T-cell (primary cell): Measurements from ENCODE around the gene UBE2J1. TPM values are rescaled to one million over a fixed set of nuclear protein-coding genes. Genes with fewer than 3 reads are reported as not detected.
A peak's percentile ranks its signal among the peaks of the same experiment; 100 is the strongest.

ENCODE experiments used
- ATAC-seq, 4 experiments: fragments of 200-7000 bp in 3 of 4; fragments of 150-1000 bp in 1 of 4; cut with Tn5 transposase; replicated peaks in 1 of 4; 1 replicate in 3 of 4; 2 replicates in 1 of 4; pipeline ENCODE4 v1.10.0; 2021; ENCODE audit warnings: moderate library complexity in 3 of 4, mild to moderate bottlenecking in 2 of 4, moderate number of reproducible peaks in 1 of 4
- CTCF ChIA-PET, 2 donors: fragments of 300-600 bp; sonication (Branson Sonifier 250); formaldehyde crosslinking; loops; one replicate each; lab custom pipeline; 2022; ENCODE audit warnings: antibody characterized with exemption in 2 of 2; lab: Charles Lee
- POLR2A ChIA-PET, 2 donors: fragments of 300-600 bp; sonication (Branson Sonifier 250); formaldehyde crosslinking; loops; one replicate each; lab custom pipeline; 2022; ENCODE audit warnings: antibody characterized with exemption in 2 of 2; lab: Charles Lee
- DNase-seq, 35 experiments: peaks; one replicate each; pipeline versions ENCODE4 v3.0.0 to v3.0.0-alpha.2; 2013 to 2023
- H3K27ac ChIP-seq: one replicate; pipeline ENCODE4 v1.5.1; 2013; ENCODE audit warnings: low read length
- H3K27me3 ChIP-seq, 2 experiments: replicated peaks in 1 of 2; 1 replicate in 1 of 2; 2 replicates in 1 of 2; pipeline versions ENCODE4 v1.6.1 to v1.7.0; 2013; ENCODE audit warnings: low read length in 1 of 2, mixed read lengths in 1 of 2; ENCODE audit not compliant: control insufficient read depth in 2 of 2, insufficient read depth in 2 of 2; ENCODE audit errors: extremely low read depth in 1 of 2
- H3K36me3 ChIP-seq, 2 donors: 1 replicate in 1 of 2; 2 replicates in 1 of 2; pipeline versions ENCODE4 v1.6.1 to v1.7.0; 2013; ENCODE audit warnings: low read length in 1 of 2; ENCODE audit not compliant: control insufficient read depth in 2 of 2, insufficient read depth in 1 of 2; ENCODE audit errors: extremely low read depth in 1 of 2
- H3K4me1 ChIP-seq, 2 experiments: 1 replicate in 1 of 2; 2 replicates in 1 of 2; pipeline versions ENCODE4 v1.6.1 to v1.7.0; 2013; ENCODE audit warnings: low read length in 2 of 2, mixed read lengths in 1 of 2; ENCODE audit not compliant: insufficient read depth in 2 of 2, control insufficient read depth in 1 of 2; ENCODE audit errors: extremely low read depth in 1 of 2
- H3K4me3 ChIP-seq, 2 donors: 1 replicate in 1 of 2; 2 replicates in 1 of 2; pipeline versions ENCODE4 v1.5.1 to v1.7.0; 2013; ENCODE audit warnings: mild to moderate bottlenecking in 2 of 2, low read length in 1 of 2, moderate library complexity in 1 of 2; ENCODE audit not compliant: control insufficient read depth in 1 of 2; ENCODE audit errors: extremely low read depth in 1 of 2
- H3K9me3 ChIP-seq: 2 replicates; pipeline ENCODE4 v1.7.0; 2013
- H3K27ac Mint-ChIP-seq, 2 donors: one replicate each; pipeline ENCODE4 v1.8.0; 2020 to 2021; ENCODE audit warnings: mild to moderate bottlenecking in 2 of 2, mixed read lengths in 2 of 2
- H3K27me3 Mint-ChIP-seq, 2 donors: one replicate each; pipeline ENCODE4 v1.8.0; 2021 to 2022; ENCODE audit warnings: mixed read lengths in 2 of 2
- H3K36me3 Mint-ChIP-seq: one replicate; pipeline ENCODE4 v1.8.0; 2021; ENCODE audit warnings: mixed read lengths
- H3K4me1 Mint-ChIP-seq, 3 donors: one replicate each; pipeline ENCODE4 v1.8.0; 2020 to 2022; ENCODE audit warnings: mixed read lengths in 3 of 3, mild to moderate bottlenecking in 1 of 3
- H3K4me3 Mint-ChIP-seq, 3 donors: one replicate each; pipeline ENCODE4 v1.8.0; 2020 to 2022; ENCODE audit warnings: mild to moderate bottlenecking in 3 of 3, mixed read lengths in 3 of 3, moderate library complexity in 3 of 3
- H3K9me3 Mint-ChIP-seq, 3 donors: one replicate each; pipeline ENCODE4 v1.8.0; 2020 to 2022; ENCODE audit warnings: mixed read lengths in 3 of 3
- WGBS: methylation state at CpG from one replicate; pipeline ENCODE4 v1.1.5; 2013; ENCODE audit warnings: missing lambda C conversion rate; ENCODE audit not compliant: insufficient coverage; 5-methylcytosine and 5-hydroxymethylcytosine counted together
- total RNA-seq, 35 experiments: library from RNA in 6 of 35; stranded (reverse) in 6 of 35; fragments of 120-200 nt in 1 of 35; gene quantifications; one replicate each; pipeline versions ENCODE4 v1.2.1 to v1.2.4 and lab custom pipeline; 2013 to 2026

The UBE2J1 gene
- total RNA-seq, 5 donors from 2014 or later (not counting 1 experiment from before 2014, with no cell fraction given): 14.6 to 24.1 (median 22.6) TPM

GRCh38 chr6:89381031-89381430 is 28.5 kb upstream of the UBE2J1 start:
- H3K27me3 ChIP-seq: no peaks in the 10 kb centered on the region
- H3K27ac ChIP-seq: no peak overlapping the region
- peaks cover 0 to 3% of the 10 kb centered on the region in 2 experiments for H3K4me1 ChIP-seq
- no peak overlapping the region for H3K4me3 ChIP-seq
- no peaks in the 10 kb centered on the region for H3K36me3 ChIP-seq
- Mint-ChIP-seq H3K9me3 (no peaks in the 10 kb centered on the region), H3K27ac (no peak overlapping the region), H3K27me3 (no peaks in the 10 kb centered on the region), H3K4me3 (no peak overlapping the region), H3K36me3 (peaks cover 6% of the 10 kb centered on the region), H3K4me1 (peaks cover under 1 to 3% (median 3%) of the 10 kb centered on the region in 3 donors)
- ATAC-seq (no peak), DNase-seq (no peak)
- 100% methylated on average over 1 of the region's 2 CpGs for WGBS
- ChIA-PET POLR2A (no interaction called here), CTCF (no interaction called here)
- H3K9me3 ChIP-seq: no peaks in the 10 kb centered on the region

- Histone ChIP-seq H3K27ac (no peak overlapping the region), H3K27me3 (no peaks in the 10 kb centered on the region), H3K4me3 (no peak overlapping the region), H3K36me3 (no peaks in the 10 kb centered on the region), H3K9me3 (no peaks in the 10 kb centered on the region), H3K4me1 (peaks cover 8% of the 10 kb centered on the region in 2 experiments)
- ChIA-PET CTCF (interaction anchor here in 1 of 2 donors (0.6 to 1.8 kb wide), 2 partner anchors 13 to 225 kb away, joined by 4 to 12 read pairs; no protein-coding TSS in a partner anchor), POLR2A (no interaction called here)
- Mint-ChIP-seq H3K27me3 (no peaks in the 10 kb centered on the region), H3K27ac (no peak overlapping the region), H3K4me1 (peaks cover 10 to 15% (median 15%) of the 10 kb centered on the region in 3 donors), H3K4me3 (no peak overlapping the region), H3K36me3 (no peaks in the 10 kb centered on the region), H3K9me3 (no peaks in the 10 kb centered on the region)
- DNase-seq (no peak), ATAC-seq (no peak)
- WGBS: 82% methylated on average over 3 of the region's 5 CpGs
These were observed 26.8 kb upstream of the UBE2J1 start for GRCh38 chr6:89379281-89379680.

GRCh38 chr6:89378628-89379027 is 26.1 kb upstream of the UBE2J1 start:
- H3K27me3 Mint-ChIP-seq: no peaks in the 10 kb centered on the region
- ATAC-seq: no peak

GRCh38 chr6:89375427-89376267 is 23.1 kb upstream of the UBE2J1 start:
- Mint-ChIP-seq H3K27ac (peak overlapping the region; percentile 52 to 62), H3K4me1 (peaks cover 20 to 25% (median 24%) of the 10 kb centered on the region in 3 donors), H3K4me3 (no peak overlapping the region), H3K27me3 (no peaks in the 10 kb centered on the region), H3K9me3 (no peaks in the 10 kb centered on the region), H3K36me3 (no peaks in the 10 kb centered on the region)
- ATAC-seq: peak; percentile 79 to 96 (median 85)
- H3K27me3 ChIP-seq: no peaks in the 10 kb centered on the region
- ChIA-PET CTCF (interaction anchor here (0.5 to 2.0 kb wide), 10 partner anchors 11 to 416 kb away, joined by 3 to 9 read pairs (median 3); partner anchors contain the start of genes PNRC1 (in 1 of the 2) and RNGTT (in 1 of the 2)), POLR2A (interaction anchor here (0.6 to 0.9 kb wide), 4 partner anchors 37 to 759 kb away, joined by 3 to 8 read pairs (median 4); partner anchors contain the start of gene PNRC1 (in 1 of the 2))
- peaks cover 10 to 18% of the 10 kb centered on the region in 2 experiments for H3K4me1 ChIP-seq
- peak; percentile 14 to 87 (median 74) for DNase-seq
- 88% methylated on average over 1 of the region's 6 CpGs for WGBS
- H3K27ac ChIP-seq: no peak overlapping the region
- H3K4me3 ChIP-seq: no peak overlapping the region
- H3K36me3 ChIP-seq: no peaks in the 10 kb centered on the region
- H3K9me3 ChIP-seq: no peaks in the 10 kb centered on the region

More at GRCh38 chr6:89378628-89379027, 26.1 kb upstream of the UBE2J1 start:
- CTCF ChIA-PET: interaction anchor here (0.7 to 0.8 kb wide), 3 partner anchors 35 to 521 kb away, joined by 3 to 4 read pairs (median 3); no protein-coding TSS in a partner anchor
- Mint-ChIP-seq H3K9me3 (no peaks in the 10 kb centered on the region), H3K36me3 (no peaks in the 10 kb centered on the region), H3K27ac (no peak overlapping the region), H3K4me1 (peaks cover 10 to 15% (median 15%) of the 10 kb centered on the region in 3 donors), H3K4me3 (no peak overlapping the region)
- peaks cover 8% of the 10 kb centered on the region in 2 experiments for H3K4me1 ChIP-seq
- no peak overlapping the region for H3K27ac ChIP-seq
- H3K4me3 ChIP-seq: no peak overlapping the region
- WGBS: no CpG with 5 or more reads among the region's 4 CpGs
- no peaks in the 10 kb centered on the region for H3K36me3 ChIP-seq
- no peak for DNase-seq
- POLR2A ChIA-PET: interaction anchor here in 1 of 2 donors (0.6 kb wide), 1 partner anchor 11 kb away, joined by 3 read pairs; no protein-coding TSS in a partner anchor
- H3K9me3 ChIP-seq: no peaks in the 10 kb centered on the region
- H3K27me3 ChIP-seq: no peaks in the 10 kb centered on the region

DNA sequence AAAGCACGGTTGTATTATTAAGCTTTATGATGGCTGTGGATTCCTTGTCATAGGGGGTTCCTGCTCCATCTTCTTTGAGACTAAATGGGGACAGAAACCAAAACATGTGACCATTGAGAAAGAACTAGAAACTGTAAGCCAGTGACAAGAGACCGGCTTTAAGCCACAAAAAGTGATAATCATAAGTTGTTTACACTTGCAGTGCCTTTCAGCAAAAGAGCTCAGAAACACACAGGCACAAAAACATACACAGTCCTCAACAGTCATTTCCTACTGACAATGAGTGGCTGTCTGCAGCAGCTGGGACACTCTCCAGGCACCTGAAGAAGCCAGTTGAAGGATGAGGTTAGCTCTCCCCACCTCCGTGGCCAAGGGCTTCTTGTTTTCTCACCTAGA is 20.0 kb upstream of the UBE2J1 start:
- H3K9me3 Mint-ChIP-seq: no peaks in the 10 kb centered on the region
- Histone ChIP-seq H3K4me1 (peaks cover 10 to 18% of the 10 kb centered on the region in 2 experiments), H3K27ac (peak overlapping the region; percentile 17), H3K4me3 (no peak overlapping the region), H3K36me3 (no peaks in the 10 kb centered on the region), H3K9me3 (no peaks in the 10 kb centered on the region), H3K27me3 (no peaks in the 10 kb centered on the region)
- H3K27me3 Mint-ChIP-seq: no peaks in the 10 kb centered on the region
- CTCF ChIA-PET: interaction anchor here (0.6 to 3.5 kb wide), 30 partner anchors 10 to 457 kb away, joined by 3 to 34 read pairs (median 6); partner anchors contain the start of genes ANKRD6 (in 1 of the 2), CASP8AP2 (in 1 of the 2), PNRC1 (in 1 of the 2) and RRAGD (in 1 of the 2)
- DNase-seq (no peak), ATAC-seq (no peak)
- H3K27ac Mint-ChIP-seq: peak overlapping the region; percentile 55 to 74
- POLR2A ChIA-PET: interaction anchor here (0.5 to 1.0 kb wide), 3 partner anchors 19 to 42 kb away, joined by 3 read pairs; partner anchors contain the start of gene UBE2J1 (in 1 of the 2)
- no peak overlapping the region for H3K4me3 Mint-ChIP-seq
- no peaks in the 10 kb centered on the region for H3K36me3 Mint-ChIP-seq
- H3K4me1 Mint-ChIP-seq: peaks cover 20 to 25% (median 24%) of the 10 kb centered on the region in 3 donors
- WGBS: 67% methylated on average over 1 of the region's 3 CpGs
